Kidney tubule cell (primary cell): ENCODE results near the gene RCAN3.
"Not testable (repeated sequence)": the region's sequence is repeated elsewhere in the genome, so short reads cannot be mapped to it uniquely, and the experiment has no call there.

Source experiments
- DNase-seq: peaks from one replicate; pipeline ENCODE4 v3.0.0-alpha.2; 2018; ENCODE audit warnings: low spot score

Gene RCAN3

GRCh38 chr1:24514946-24515345 lies 12.3 kb downstream of the RCAN3 start:
- DNase-seq, result no peak

- DNase-seq, result peak; percentile 86
Observed at GRCh38 chr1:24515671-24516209, 13.1 kb downstream of the RCAN3 start.

- no peak for DNase-seq
Observed at GRCh38 chr1:24516506-24516905, 13.9 kb downstream of the RCAN3 start.

GRCh38 chr1:24517898-24518297 lies 15.3 kb downstream of the RCAN3 start:
- DNase-seq, result no peak

- not testable (repeated sequence) for DNase-seq
Observed at GRCh38 chr1:24520282-24520681, 17.6 kb downstream of the RCAN3 start.

GRCh38 chr1:24525606-24526005 lies 23.0 kb downstream of the RCAN3 start:
- no peak for DNase-seq

- no peak for DNase-seq
Observed at GRCh38 chr1:24526045-24526444, 23.4 kb downstream of the RCAN3 start.

GRCh38 chr1:24526940-24527542 lies 24.4 kb downstream of the RCAN3 start:
- DNase-seq, result peak; percentile 15

GRCh38 chr1:24528744-24529143 lies 26.1 kb downstream of the RCAN3 start:
- DNase-seq, result no peak

GRCh38 chr1:24529292-24529691 lies 26.7 kb downstream of the RCAN3 start:
- not testable (repeated sequence) for DNase-seq

GRCh38 chr1:24535021-24535424 lies 32.4 kb downstream of the RCAN3 start:
- no peak for DNase-seq

GRCh38 chr1:24535778-24536177 lies 33.1 kb downstream of the RCAN3 start:
- DNase-seq, result no peak

GRCh38 chr1:24536391-24536840 lies 33.8 kb downstream of the RCAN3 start:
- DNase-seq, result peak; percentile 89

GRCh38 chr1:24540051-24540905 lies 37.6 kb downstream of the RCAN3 start:
- peak; percentile 17 for DNase-seq

GRCh38 chr1:24540906-24541710 lies 38.5 kb downstream of the RCAN3 start:
- peak; percentile 82 for DNase-seq

GRCh38 chr1:24541711-24542346 lies 39.2 kb downstream of the RCAN3 start:
- peak; percentile 36 for DNase-seq

GRCh38 chr1:24544239-24544638 lies 41.6 kb downstream of the RCAN3 start:
- DNase-seq, result peak; percentile 87

- DNase-seq, result no peak
Observed at GRCh38 chr1:24545662-24546061, 43.0 kb downstream of the RCAN3 start.

GRCh38 chr1:24547195-24547594 lies 44.6 kb downstream of the RCAN3 start:
- DNase-seq, result peak; percentile 26

GRCh38 chr1:24548070-24548469 lies 45.4 kb downstream of the RCAN3 start:
- no peak for DNase-seq

- DNase-seq, result not testable (repeated sequence)
Observed at GRCh38 chr1:24549210-24549609, 46.6 kb downstream of the RCAN3 start.
